NCI-H2196 (cell line): ENCODE results near the gene ACTR3.
A peak's percentile ranks its signal among the peaks of the same experiment; 100 is the strongest.

ENCODE experiments used
- DNase-seq: peaks from one replicate; lab custom pipeline; 2025; ENCODE audit not compliant: unreplicated experiment; lab: John Stamatoyannopoulos, UW

Gene ACTR3

GRCh38 chr2:113875135-113875534 is 14.8 kb upstream of the ACTR3 start:
- DNase-seq, result no peak

- peak; percentile 95 for DNase-seq
Measured at GRCh38 chr2:113876503-113877387, 13.1 kb upstream of the ACTR3 start.

GRCh38 chr2:113877711-113878598 is 11.9 kb upstream of the ACTR3 start:
- DNase-seq, result no peak

- no peak for DNase-seq
Measured at GRCh38 chr2:113878743-113879142, 11.1 kb upstream of the ACTR3 start.

- DNase-seq, result no peak
Measured at GRCh38 chr2:113879457-113879856, 10.4 kb upstream of the ACTR3 start.

DNA sequence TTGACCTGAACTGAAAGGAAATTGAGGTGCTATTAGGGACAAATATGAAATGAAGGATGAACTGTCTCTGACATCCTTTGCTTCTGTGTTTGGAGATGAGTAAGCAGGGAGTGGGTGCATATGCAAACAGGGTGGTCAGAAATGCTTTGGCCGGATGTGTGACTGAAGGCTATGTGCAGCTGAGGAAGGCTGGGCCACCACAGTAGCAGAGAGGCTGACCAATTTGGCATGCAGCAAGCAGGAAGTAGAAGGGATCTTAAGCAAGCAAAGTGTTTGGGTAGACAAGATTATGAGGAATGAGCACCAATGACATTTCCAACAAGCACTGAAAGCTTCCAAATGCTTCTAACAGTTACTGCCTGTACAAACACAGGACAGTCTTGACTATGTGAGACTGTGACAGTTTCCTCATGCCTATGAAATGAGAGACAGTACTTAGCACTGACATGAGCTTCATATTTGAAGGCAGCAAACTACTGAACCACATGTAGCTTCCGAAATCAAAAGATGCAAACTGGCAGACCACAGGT is 3.3 kb upstream of the ACTR3 start:
- no peak for DNase-seq

DNA sequence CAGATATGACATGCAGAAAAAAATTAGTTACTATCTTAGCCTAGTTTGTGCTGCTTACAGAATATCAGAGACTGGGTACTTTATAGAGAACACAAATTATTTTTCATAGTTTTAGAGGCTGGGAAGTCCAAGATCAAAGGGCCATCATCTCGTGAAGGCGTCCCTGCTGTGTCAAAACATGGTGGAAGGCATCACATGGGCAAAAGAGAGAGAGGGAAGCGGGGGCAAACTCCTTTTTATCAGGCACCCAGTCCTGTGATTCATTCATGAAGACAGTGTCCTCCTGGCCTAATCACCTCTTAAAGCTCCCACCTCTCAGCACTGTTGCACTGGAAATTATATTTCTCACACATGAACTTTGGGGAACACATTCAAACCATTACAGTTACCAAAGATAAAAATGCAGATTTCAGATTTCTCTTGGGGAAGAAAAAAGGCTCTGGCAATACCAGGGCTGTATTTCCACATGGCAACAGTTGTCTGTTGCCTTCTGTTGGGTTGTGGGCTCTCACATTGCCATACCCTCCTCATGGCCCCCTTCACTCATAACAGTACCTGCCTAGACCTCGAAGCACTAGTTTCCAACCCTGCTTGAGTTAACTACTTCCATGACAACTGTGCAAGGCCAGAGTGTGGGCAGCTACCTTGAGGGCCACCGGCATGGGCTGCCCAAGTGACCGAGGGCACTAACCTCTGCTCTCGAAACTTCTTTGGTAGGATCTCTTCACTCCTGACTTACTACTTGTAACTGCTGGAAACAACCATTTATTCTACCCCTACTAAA is 2.7 kb upstream of the ACTR3 start:
- DNase-seq, result no peak

DNA sequence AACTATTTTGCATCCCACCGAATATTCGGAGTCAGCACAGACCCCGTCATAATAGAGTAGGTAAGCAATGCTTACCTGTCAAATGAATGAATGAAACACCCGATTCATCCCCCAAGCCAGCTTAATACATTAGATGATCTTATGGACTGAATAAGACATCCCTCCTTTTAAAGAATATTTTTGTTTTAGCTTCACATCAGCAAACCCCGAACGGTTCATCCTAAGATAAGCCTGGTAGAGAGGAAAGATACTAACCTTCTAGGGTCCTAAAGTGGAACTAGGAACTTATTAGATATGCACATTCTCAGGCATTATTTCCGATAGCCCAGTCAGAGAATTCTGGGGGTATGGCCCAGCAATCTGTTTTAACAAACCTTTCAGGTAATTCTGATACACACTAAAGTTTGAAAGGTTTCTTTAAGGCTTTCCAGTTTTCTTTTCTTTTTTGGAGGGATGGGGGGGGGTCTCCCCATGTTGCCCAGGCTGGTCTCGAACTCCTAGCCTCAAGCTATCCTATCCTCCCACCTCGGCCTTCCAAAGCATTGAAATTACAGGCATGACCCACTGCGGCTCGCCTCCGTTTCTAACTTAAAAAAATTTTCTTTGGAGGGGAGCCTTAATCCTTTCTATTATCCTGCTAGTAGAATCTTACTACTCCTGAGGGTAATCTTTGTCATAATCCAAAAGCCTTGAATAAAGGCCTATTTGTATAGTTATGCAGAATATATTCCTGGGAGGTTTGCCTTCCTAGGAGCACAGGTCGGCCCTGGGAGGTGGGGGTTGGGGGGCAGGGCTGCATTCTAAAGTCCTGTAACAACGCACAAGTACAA is 1.0 kb upstream of the ACTR3 start:
- peak; percentile 44 for DNase-seq

- DNase-seq, result peak; percentile 34
Measured at GRCh38 chr2:113890253-113891235, 655 bp downstream of the ACTR3 start.

DNA sequence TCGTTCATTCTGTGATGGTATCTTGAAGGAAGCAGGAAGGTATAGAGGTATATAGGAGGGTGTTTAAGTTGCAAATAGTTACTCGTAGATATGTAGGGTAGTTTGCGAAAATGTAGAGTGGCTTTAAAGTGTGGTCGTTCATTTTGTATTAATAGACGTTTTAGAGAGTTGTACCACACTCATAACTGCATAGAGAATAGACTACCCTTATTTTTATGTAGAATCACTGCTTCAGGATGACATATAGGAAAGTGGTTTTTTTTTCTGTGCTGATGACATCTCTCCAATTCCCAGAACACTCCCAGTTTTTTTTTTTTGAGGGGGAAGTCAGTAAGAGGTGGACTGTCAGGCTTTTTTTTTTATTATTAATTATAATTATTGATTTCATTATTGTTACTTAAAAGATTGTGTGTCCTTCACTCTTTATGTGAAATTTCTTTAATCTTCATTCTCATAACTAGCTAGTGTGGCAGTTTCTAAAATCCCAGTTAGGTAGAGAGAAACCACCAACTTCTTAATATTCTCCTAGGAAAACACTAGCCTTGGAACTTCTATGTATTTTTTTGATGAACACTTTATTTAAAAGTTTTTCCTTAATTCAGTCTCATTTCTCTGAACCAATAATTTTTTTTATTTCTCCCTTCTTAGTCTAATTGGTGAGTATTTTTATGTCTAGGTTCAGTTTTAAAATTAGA is 1.5 kb downstream of the ACTR3 start:
- no peak for DNase-seq

DNA sequence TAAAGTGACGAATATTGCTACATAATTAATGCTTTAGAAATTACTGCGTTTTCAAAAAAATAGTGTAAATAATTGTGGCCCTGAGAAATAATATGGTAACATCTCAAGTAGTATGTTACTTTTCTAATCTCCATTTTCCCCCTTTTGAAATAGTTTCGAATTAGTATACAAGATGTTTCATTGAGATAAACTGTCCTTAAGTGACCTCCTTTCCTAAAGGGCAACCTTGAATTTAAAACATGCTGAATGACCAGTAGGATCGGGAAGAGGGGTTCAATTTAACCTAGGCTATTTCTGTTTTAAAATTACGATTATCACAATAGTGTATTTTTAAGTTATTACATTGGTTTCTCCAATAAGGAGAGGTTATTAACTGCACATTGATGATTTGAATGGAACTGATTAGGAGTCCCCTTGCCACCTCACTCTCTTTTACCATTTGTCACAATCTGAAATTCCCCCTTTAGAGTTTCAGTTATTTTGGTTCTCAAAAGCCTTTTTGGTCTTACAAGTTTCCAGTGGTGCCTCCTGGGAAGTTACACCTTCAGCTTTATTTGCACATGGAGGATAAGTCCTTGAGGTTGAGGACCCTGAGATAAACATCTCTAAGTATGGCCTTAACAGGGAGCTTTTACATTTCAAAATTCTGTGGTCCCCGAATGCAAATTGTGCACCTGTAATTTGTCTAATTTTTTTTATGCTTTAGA is 2.3 kb downstream of the ACTR3 start:
- no peak for DNase-seq

DNA sequence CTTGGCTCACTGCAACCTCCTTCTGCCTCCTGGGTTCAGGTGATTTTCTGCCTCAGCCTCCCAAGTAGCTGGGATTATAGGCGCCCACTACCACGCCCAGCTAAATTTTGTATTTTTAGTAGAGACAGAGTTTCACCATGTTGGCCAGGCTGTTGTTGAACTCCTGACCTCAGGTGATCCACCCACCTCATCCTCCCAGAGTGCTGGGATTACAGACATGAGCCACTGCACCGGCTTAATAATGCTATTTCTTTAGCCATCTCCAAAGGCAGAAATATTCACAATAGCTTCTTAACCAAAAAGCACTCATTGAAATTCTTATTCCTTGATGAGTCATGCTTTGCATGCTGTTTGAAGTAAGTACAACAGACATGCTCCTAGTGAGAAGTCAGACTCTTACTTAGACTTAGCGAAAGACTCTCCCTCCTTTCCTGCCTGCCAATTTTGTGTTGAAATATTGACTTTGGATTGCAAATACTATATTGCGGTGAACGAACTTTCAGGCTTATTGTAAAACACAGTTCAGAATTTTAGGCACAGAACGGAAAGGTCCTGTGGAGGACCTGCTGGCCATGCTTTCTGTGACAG is 4.4 kb downstream of the ACTR3 start:
- no peak for DNase-seq

GRCh38 chr2:113895301-113895700 is 5.4 kb downstream of the ACTR3 start:
- no peak for DNase-seq

DNA sequence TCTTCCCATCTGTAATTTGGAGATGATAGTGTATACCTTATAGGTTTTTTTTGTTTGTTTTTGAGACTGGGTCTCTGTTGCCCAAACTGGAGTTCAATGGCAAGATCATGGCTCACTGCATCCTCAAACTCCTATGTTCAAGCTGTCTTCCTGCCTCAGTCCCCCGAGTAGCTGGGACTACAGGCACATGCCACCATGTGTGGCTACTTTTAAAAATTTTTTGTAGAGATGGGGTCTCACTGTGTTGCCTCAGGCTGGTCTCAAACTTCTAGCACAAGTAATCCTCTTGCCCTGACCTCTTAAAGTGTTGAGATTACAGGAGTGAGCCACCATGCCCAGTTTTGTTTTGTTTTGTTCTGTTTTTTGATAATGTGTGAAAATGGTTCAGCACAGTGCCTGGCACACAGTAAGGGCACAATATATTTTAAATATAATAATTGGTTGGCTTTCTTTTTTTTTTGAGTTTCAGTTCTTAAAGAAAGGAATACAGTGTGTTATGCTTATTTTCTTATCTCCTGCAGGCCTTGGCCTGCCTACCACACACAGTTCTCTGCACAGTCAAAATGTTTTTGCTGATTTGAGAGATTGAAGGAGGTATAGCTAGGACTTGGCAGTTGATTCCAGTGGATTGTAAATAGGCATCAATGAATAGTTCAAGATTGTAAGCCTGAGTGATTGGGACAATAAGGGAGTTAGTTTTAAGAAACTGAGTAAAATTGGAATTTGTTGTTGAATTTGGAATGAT is 6.1 kb downstream of the ACTR3 start:
- no peak for DNase-seq

- no peak for DNase-seq
Measured at GRCh38 chr2:113896791-113897190, 6.9 kb downstream of the ACTR3 start.

- DNase-seq, result no peak
Measured at GRCh38 chr2:113898081-113898480, 8.2 kb downstream of the ACTR3 start.

DNA sequence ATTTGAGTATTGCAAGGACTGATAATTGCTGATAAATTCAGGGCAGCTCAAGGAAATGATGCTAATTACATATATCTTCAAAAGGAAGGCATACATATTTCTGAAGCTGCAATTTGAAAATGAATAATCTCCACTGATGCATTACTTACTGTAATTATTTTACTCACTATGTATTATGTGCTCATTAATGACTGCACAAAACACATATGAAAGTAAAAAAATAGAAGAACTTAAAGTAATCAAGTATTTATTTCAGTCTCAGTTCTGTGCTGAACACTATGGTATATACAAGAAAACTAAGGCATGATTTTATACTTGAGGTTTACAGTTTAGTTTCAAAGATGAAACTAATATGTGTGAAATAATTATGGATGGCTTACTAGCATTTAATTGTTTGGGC is 9.3 kb downstream of the ACTR3 start:
- DNase-seq, result no peak
